Endothelial cell of umbilical vein (primary cell): ENCODE data around the gene CLEC11A. TPM values are rescaled to one million over a fixed set of nuclear protein-coding genes. Genes with fewer than 3 reads are reported as not detected.

Experiments
- BruUV-seq: library from RNA; stranded (reverse); fragments of 400-500 nt; replicated peaks from 2 replicates; lab custom pipeline; 2021; lab: Mats Ljungman, UMichigan
- CTCF ChIA-PET: fragments of 300-600, 350-600 bp; sonication (Branson Sonifier 250); formaldehyde crosslinking; loops from one replicate; lab custom pipeline; 2021; ENCODE audit warnings: antibody characterized with exemption, inconsistent platforms; lab: Charles Lee
- POLR2A ChIA-PET: fragments of 300-600, 350-600 bp; sonication (Branson Sonifier 250); formaldehyde crosslinking; loops from one replicate; lab custom pipeline; 2021; ENCODE audit warnings: antibody characterized with exemption, inconsistent platforms; lab: Charles Lee
- DNase-seq: peaks from one replicate; pipeline ENCODE4 v3.0.0-alpha.2; 2011; ENCODE audit warnings: low read depth, low spot score
- FAIRE-seq: peaks from 2 replicates; lab custom pipeline; 2011; peaks lifted over from hg19 to GRCh38; lab: Jason Lieb, UNC
- H2AFZ ChIP-seq: 2 replicates; pipeline ENCODE4 v1.6.0; 2012; ENCODE audit warnings: low read depth, low read length, control low read depth, inconsistent platforms
- H3K27ac ChIP-seq: 2 replicates; pipeline ENCODE4 v1.5.1; 2011; ENCODE audit warnings: low read depth, mild to moderate bottlenecking, control low read depth, low read length, moderate library complexity; ENCODE audit not compliant: insufficient read depth
- H3K27me3 ChIP-seq, 2 experiments: 2 replicates each; pipeline versions ENCODE4 v1.6.0 to v1.6.1; 2011; ENCODE audit warnings: low read length in 2 of 2, mixed read lengths in 1 of 2; ENCODE audit not compliant: control insufficient read depth in 2 of 2, insufficient read depth in 2 of 2
- H3K36me3 ChIP-seq, 2 experiments: 2 replicates in 1 of 2; 3 replicates in 1 of 2; pipeline ENCODE4 v1.5.1; 2011; ENCODE audit warnings: low read length in 2 of 2, mild to moderate bottlenecking in 1 of 2, moderate library complexity in 1 of 2; ENCODE audit not compliant: control insufficient read depth in 2 of 2, insufficient read depth in 2 of 2; ENCODE audit errors: extremely low read depth in 1 of 2
- H3K4me1 ChIP-seq: 3 replicates; pipeline ENCODE4 v1.5.1; 2011; ENCODE audit warnings: mild to moderate bottlenecking, low read length; ENCODE audit not compliant: control insufficient read depth, insufficient read depth; ENCODE audit errors: extremely low read depth
- H3K4me2 ChIP-seq: 2 replicates; pipeline ENCODE4 v1.6.1; 2011; ENCODE audit warnings: low read length, control low read depth, mixed read lengths; ENCODE audit not compliant: insufficient read depth
- H3K4me3 ChIP-seq, 3 experiments: fragments of 200-600 bp in 1 of 3; sonication (generic), shearing (Covaris generic) in 1 of 3; replicated peaks in 1 of 3; 2 replicates each; pipeline ENCODE4 v1.5.1; 2011 to 2016; ENCODE audit warnings: control low read depth in 3 of 3, low read length in 3 of 3, mild to moderate bottlenecking in 2 of 3, inconsistent platforms in 1 of 3, low read depth in 1 of 3, moderate library complexity in 1 of 3; ENCODE audit not compliant: insufficient read depth in 1 of 3
- H3K79me2 ChIP-seq: 2 replicates; pipeline ENCODE4 v1.6.0; 2012; ENCODE audit warnings: low read length, inconsistent platforms; ENCODE audit not compliant: control insufficient read depth, insufficient read depth
- H3K9ac ChIP-seq: replicated peaks from 2 replicates; pipeline ENCODE3; 2011; ENCODE audit warnings: low read length, control low read depth; ENCODE audit not compliant: insufficient read depth; ENCODE audit errors: extremely low read depth
- H3K9me1 ChIP-seq: replicated peaks from 3 replicates; pipeline ENCODE4 v1.6.0; 2011; ENCODE audit warnings: mild to moderate bottlenecking, low read length; ENCODE audit not compliant: control insufficient read depth, insufficient read depth; ENCODE audit errors: extremely low read depth
- H3K9me3 ChIP-seq: replicated peaks from 2 replicates; pipeline ENCODE4 v1.5.1; 2012; ENCODE audit warnings: low read length, inconsistent platforms; ENCODE audit not compliant: control insufficient read depth, insufficient read depth
- H4K20me1 ChIP-seq: replicated peaks from 2 replicates; pipeline ENCODE3; 2011; ENCODE audit warnings: mild to moderate bottlenecking, low read length; ENCODE audit not compliant: control insufficient read depth, insufficient read depth; ENCODE audit errors: extremely low read depth
- CTCF ChIP-seq, 2 donors: IDR thresholded peaks; 1 replicate in 1 of 2; 2 replicates in 1 of 2; pipeline ENCODE4 v1.5.1; 2011; ENCODE audit warnings: low read length in 2 of 2, mild to moderate bottlenecking in 2 of 2, moderate library complexity in 2 of 2, control low read depth in 1 of 2, inconsistent platforms in 1 of 2, low read depth in 1 of 2; ENCODE audit not compliant: insufficient read depth in 1 of 2; ENCODE audit errors: extremely low read depth in 1 of 2
- EZH2 ChIP-seq: IDR thresholded peaks from 2 replicates; pipeline ENCODE4 v1.6.1; 2012; ENCODE audit warnings: borderline replicate concordance, low read depth, mild to moderate bottlenecking, moderate library complexity, low read length, inconsistent platforms; ENCODE audit not compliant: severe bottlenecking
- FOS ChIP-seq: IDR thresholded peaks from 2 replicates; pipeline ENCODE4 v1.6.1; 2011; ENCODE audit warnings: mild to moderate bottlenecking, low read length, moderate library complexity, borderline replicate concordance; ENCODE audit not compliant: insufficient read depth
- GATA2 ChIP-seq: IDR thresholded peaks from 2 replicates; pipeline ENCODE4 v1.7.0; 2011; ENCODE audit warnings: low read depth, mild to moderate bottlenecking, moderate library complexity, mixed read lengths, low read length; ENCODE audit not compliant: insufficient read length, insufficient read depth
- JUN ChIP-seq: IDR thresholded peaks from 2 replicates; pipeline ENCODE4 v1.6.1; 2011; ENCODE audit warnings: borderline replicate concordance, low read depth; ENCODE audit not compliant: insufficient read length, insufficient read depth
- MAX ChIP-seq: IDR thresholded peaks from 2 replicates; pipeline ENCODE4 v1.6.1; 2011; ENCODE audit not compliant: insufficient read depth, insufficient read length
- MYC ChIP-seq: IDR thresholded peaks from one replicate; pipeline ENCODE4 v1.6.1; 2011; ENCODE audit warnings: mild to moderate bottlenecking, low read depth, low read length
- POLR2A ChIP-seq: IDR thresholded peaks from 2 replicates; pipeline ENCODE4 v1.6.1; 2012; ENCODE audit warnings: low read depth, mild to moderate bottlenecking, control low read depth, low read length
- POLR2AphosphoS5 ChIP-seq: IDR thresholded peaks from 2 replicates; pipeline ENCODE4 v1.6.1; 2012; ENCODE audit warnings: low read depth, mild to moderate bottlenecking, control low read depth, low read length, moderate library complexity; ENCODE audit not compliant: insufficient read depth
- dilution Hi-C: fragments of 300-500 bp; cut with MboI; formaldehyde crosslinking; loops from one replicate; pipeline ENCODE4 v1.15.0; 2019; ENCODE audit warnings: low sequenced_read_pairs; ENCODE audit not compliant: extremely low pct_ligation_motif_present
- intact Hi-C: fragments of 100-400 bp; cut with micrococcal nuclease; formaldehyde crosslinking; loops from one replicate; pipeline ENCODE4 v1.10.0; 2022
- polyA plus RNA-seq, 4 experiments: library from polyadenylated mRNA; depleted of rRNA in 3 of 4; stranded (reverse) in 3 of 4; unstranded in 1 of 4; fragments of >200 nt; gene quantifications; 2 replicates each; pipeline versions ENCODE4 v1.2.1 to v1.2.3, GENCODE V29; 2011 to 2012; ENCODE audit warnings: missing spikeins in 1 of 4
- total RNA-seq: library from RNA; stranded (reverse); gene quantifications from 2 replicates; pipeline ENCODE4 v1.2.3, GENCODE V29; 2021

CLEC11A gene
- total and polyA plus RNA-seq, 2 donors (not counting 3 experiments of a cell fraction or from before 2014, with no cell fraction given) = 10.4 to 30.1 TPM

DNA sequence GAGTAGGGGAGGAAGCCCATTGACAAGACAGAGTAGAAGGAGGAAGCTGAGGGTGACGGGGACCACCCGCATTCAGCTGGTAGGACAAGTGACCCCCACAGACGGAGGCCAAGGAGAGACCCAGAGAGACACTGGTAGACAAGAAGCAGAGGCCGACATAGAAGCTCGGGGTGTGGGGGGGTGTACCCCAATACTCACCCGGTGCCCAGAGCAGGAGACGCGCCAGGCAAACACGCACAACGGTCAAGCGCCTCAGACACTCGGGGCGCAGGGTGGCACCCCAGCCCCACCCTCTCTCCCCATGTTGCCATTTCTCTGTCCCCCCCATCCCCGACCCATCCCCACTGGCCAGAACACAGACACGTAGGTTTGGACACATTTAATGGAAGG lies 27.1 kb upstream of the CLEC11A start:
- Histone ChIP-seq H3K9ac (no peak overlapping the region), H3K4me3 (no peak overlapping the region), H3K27ac (no peak overlapping the region), H3K27me3 (peaks cover 12 to 22% of the 10 kb centered on the region in 2 experiments), H3K36me3 (no peaks in the 10 kb centered on the region), H4K20me1 (no peaks in the 10 kb centered on the region), H3K9me1 (no peaks in the 10 kb centered on the region), H2AFZ (no peak overlapping the region), H3K9me3 (no peaks in the 10 kb centered on the region), H3K79me2 (no peaks in the 10 kb centered on the region), H3K4me1 (no peaks in the 10 kb centered on the region), H3K4me2 (no peak overlapping the region)
- DNase-seq (no peak), FAIRE-seq (no peak)
- no TSS peak for BruUV-seq
- ChIA-PET CTCF (interaction anchor here (0.8 to 1.1 kb wide), 3 partner anchors 8 to 30 kb away, joined by 3 to 4 read pairs (median 3); no protein-coding TSS in a partner anchor), POLR2A (no interaction called here)
- intact Hi-C loops (no loop called here), dilution Hi-C loops (no loop called here)
- TF ChIP-seq MYC (no peak), MAX (no peak), POLR2A (no peak), GATA2 (no peak), EZH2 (no peak), JUN (no peak), CTCF (IDR thresholded peaks at IDR 0.05; ENCODE audit: extremely low read depth in 1 of 2, insufficient read depth in 1 of 2, low read depth in 1 of 2, low read length in 2 of 2) (no peak), POLR2AphosphoS5 (no peak), FOS (no peak)
